GM23338 (cell line): ENCODE results near the gene SLC39A10. TPM values are rescaled to one million over a fixed set of nuclear protein-coding genes. Genes with fewer than 3 reads are reported as not detected.

Experiments used
- ATAC-seq: fragments of 200-7000 bp; cut with Tn5 transposase; 3 replicates; pipeline ENCODE4 v1.9.1; 2020
- DNase-seq: peaks from one replicate; pipeline ENCODE4 v3.0.0-alpha.2; 2015; ENCODE audit warnings: low spot score
- H2AFZ ChIP-seq: fragments of 200-600 bp; sonication (generic); 2 replicates; pipeline ENCODE4 v1.8.0; 2016; ENCODE audit warnings: antibody characterized with exemption, mild to moderate bottlenecking, moderate library complexity
- H3F3A ChIP-seq: fragments of 200-600 bp; sonication (generic); replicated peaks from 2 replicates; pipeline ENCODE4 v1.8.0; 2017; ENCODE audit warnings: antibody characterized with exemption, mixed run types, low read depth
- H3K27ac ChIP-seq: fragments of 200-600 bp; sonication (generic); 2 replicates; pipeline ENCODE4 v1.6.1; 2016; ENCODE audit warnings: low read depth
- H3K27me3 ChIP-seq: fragments of 200-600 bp; sonication (generic); 2 replicates; pipeline ENCODE4 v1.8.0; 2016; ENCODE audit warnings: mild to moderate bottlenecking, mixed run types, moderate library complexity; ENCODE audit not compliant: insufficient read depth
- H3K36me3 ChIP-seq: fragments of 200-600 bp; sonication (generic); 2 replicates; pipeline ENCODE4 v1.8.0; 2016; ENCODE audit warnings: mild to moderate bottlenecking; ENCODE audit not compliant: insufficient read depth
- H3K4me1 ChIP-seq: fragments of 200-600 bp; sonication (generic); 2 replicates; pipeline ENCODE4 v1.8.0; 2016; ENCODE audit warnings: mild to moderate bottlenecking, moderate library complexity; ENCODE audit not compliant: insufficient read depth
- H3K4me2 ChIP-seq: fragments of 200-600 bp; sonication (generic); 2 replicates; pipeline ENCODE4 v1.7.1; 2017; ENCODE audit warnings: mixed run types
- H3K4me3 ChIP-seq: fragments of 200-600 bp; sonication (generic); 2 replicates; pipeline ENCODE4 v1.6.1; 2016; ENCODE audit warnings: mixed run types
- H3K79me2 ChIP-seq: fragments of 200-600 bp; sonication (generic); replicated peaks from 2 replicates; pipeline ENCODE4 v1.8.0; 2017; ENCODE audit warnings: mild to moderate bottlenecking; ENCODE audit not compliant: insufficient read depth
- H3K9me2 ChIP-seq: fragments of 200-600 bp; sonication (generic); 2 replicates; pipeline ENCODE4 v1.8.0; 2017; ENCODE audit not compliant: insufficient read depth
- H4K20me1 ChIP-seq: fragments of 200-600 bp; sonication (generic); replicated peaks from 2 replicates; pipeline ENCODE4 v1.8.0; 2017; ENCODE audit warnings: mild to moderate bottlenecking; ENCODE audit not compliant: insufficient read depth
- H3K27ac Mint-ChIP-seq: 2 replicates; pipeline ENCODE4 v1.8.0; 2020; ENCODE audit warnings: inconsistent platforms, mild to moderate bottlenecking, moderate library complexity, mixed read lengths
- H3K27me3 Mint-ChIP-seq: 3 replicates; pipeline ENCODE4 v1.8.0; 2022; ENCODE audit warnings: low read depth, mild to moderate bottlenecking, moderate library complexity, mixed read lengths, inconsistent platforms; ENCODE audit not compliant: insufficient read depth, poor library complexity
- H3K36me3 Mint-ChIP-seq: 3 replicates; pipeline ENCODE4 v1.8.0; 2021; ENCODE audit warnings: low read depth, mild to moderate bottlenecking, inconsistent platforms, moderate library complexity, mixed read lengths
- H3K4me1 Mint-ChIP-seq: 3 replicates; pipeline ENCODE4 v1.8.0; 2020; ENCODE audit warnings: mild to moderate bottlenecking, inconsistent platforms, mixed read lengths
- H3K4me3 Mint-ChIP-seq: 3 replicates; pipeline ENCODE4 v1.8.0; 2021; ENCODE audit warnings: moderate library complexity, mild to moderate bottlenecking, inconsistent platforms, mixed read lengths
- H3K9me3 Mint-ChIP-seq: 3 replicates; pipeline ENCODE4 v1.8.0; 2020; ENCODE audit warnings: moderate library complexity, mild to moderate bottlenecking, inconsistent platforms, mixed read lengths
- ETS1 ChIP-seq: IDR thresholded peaks from 2 replicates; pipeline ENCODE4 v1.6.1; 2016; ENCODE audit warnings: antibody characterized with exemption
- POLR2AphosphoS5 ChIP-seq: IDR thresholded peaks from 2 replicates; pipeline ENCODE4 v1.6.1; 2016; ENCODE audit warnings: antibody characterized with exemption, low read depth
- ZNF331 ChIP-seq: fragments of 250-450 bp; sonication (Bioruptor Pico); IDR thresholded peaks from 2 replicates; pipeline ENCODE4 v1.5.0; 2020; ENCODE audit warnings: low read depth, mild to moderate bottlenecking, moderate library complexity
- ZNF462 ChIP-seq: fragments of 250-450 bp; sonication (Bioruptor Pico); IDR thresholded peaks from 2 replicates; pipeline ENCODE4 v1.5.0; 2020; ENCODE audit warnings: mild to moderate bottlenecking, moderate library complexity
- polyA plus RNA-seq: library from polyadenylated mRNA; unstranded; fragments of >200 nt; fragmentation: Nextera tagmentation; extraction: Ambion mirVana; gene quantifications from 2 replicates; pipeline ENCODE4 v1.2.1, GENCODE V29; 2016
- total RNA-seq: library from RNA; depleted of rRNA; stranded (reverse); fragments of >200 nt; shearing (Covaris generic); gene quantifications from 2 replicates; pipeline ENCODE4 v1.2.3, GENCODE V29; 2014

The SLC39A10 gene
- total and polyA plus RNA-seq, 2 experiments from 2014 or later, result 261 to 356 TPM

GRCh38 chr2:195645413-195645812, 11.6 kb upstream of the SLC39A10 start (continued):
- TF ChIP-seq ZNF462 (CRISPR knock-in tag) (no peak), ZNF331 (CRISPR knock-in tag) (no peak)

- Mint-ChIP-seq H3K4me3 (no peak overlapping the region), H3K27ac (peak overlapping the region; percentile 85; the same call in 1 of the 2 replicates)
Observed at GRCh38 chr2:195646424-195646823, 10.6 kb upstream of the SLC39A10 start.

More at GRCh38 chr2:195646424-195646823, 10.6 kb upstream of the SLC39A10 start:
- peaks cover 3% of the 10 kb centered on the region for H3K27me3 Mint-ChIP-seq
- H3K27ac ChIP-seq, result peak overlapping the region; percentile 93
- H3K4me3 ChIP-seq, result no peak overlapping the region
- DNase-seq, result peak; percentile 73
- no peak overlapping the region for H2AFZ ChIP-seq
- H3K4me1 Mint-ChIP-seq, result peaks cover 36% of the 10 kb centered on the region
- H3K27me3 ChIP-seq, result no peaks in the 10 kb centered on the region
- H3K9me2 ChIP-seq, result no peaks in the 10 kb centered on the region
- H3K79me2 ChIP-seq, result peaks cover 50% of the 10 kb centered on the region
- H3K4me1 ChIP-seq, result peaks cover 46% of the 10 kb centered on the region
- ATAC-seq, result peak; percentile 85
- no peaks in the 10 kb centered on the region for H4K20me1 ChIP-seq
- H3K36me3 Mint-ChIP-seq, result no peaks in the 10 kb centered on the region
- H3K9me3 Mint-ChIP-seq, result no peaks in the 10 kb centered on the region; the same call in 2 of the 3 replicates
- no peaks in the 10 kb centered on the region for H3K36me3 ChIP-seq
- 0 out of 2 replicates have a peak, but pooled peaks have one; percentile 15 for TF ChIP-seq POLR2AphosphoS5
- TF ChIP-seq ETS1, result no peak
- H3K4me2 ChIP-seq, result peak overlapping the region; percentile 64
- no peaks in the 10 kb centered on the region; the same call in 1 of the 2 replicates for H3F3A ChIP-seq
